OCI-LY1 (cell line): ENCODE measurements around the gene IP6K3.

ENCODE experiments used
- H2AFZ ChIP-seq: fragments of 200-600 bp; sonication (generic), shearing (Covaris generic); 2 replicates; pipeline ENCODE4 v1.6.0; 2014; ENCODE audit warnings: antibody characterized with exemption, mild to moderate bottlenecking, low read length
- H3F3A ChIP-seq: fragments of 200-600 bp; sonication (generic), shearing (Covaris generic); 2 replicates; pipeline ENCODE4 v1.6.0; 2014; ENCODE audit warnings: mild to moderate bottlenecking, antibody characterized with exemption, low read length, moderate library complexity; ENCODE audit not compliant: insufficient read depth
- H3K27ac ChIP-seq: fragments of 200-600 bp; sonication (generic); 2 replicates; pipeline ENCODE4 v1.5.1; 2014; ENCODE audit warnings: low read length, mixed run types, mild to moderate bottlenecking, low read depth; ENCODE audit not compliant: poor library complexity, severe bottlenecking
- H3K27me3 ChIP-seq: fragments of 200-600 bp; sonication (generic); 2 replicates; pipeline ENCODE4 v1.6.0; 2014; ENCODE audit warnings: antibody characterized with exemption, mild to moderate bottlenecking, low read length, moderate library complexity; ENCODE audit not compliant: insufficient read depth
- H3K36me3 ChIP-seq: fragments of 200-600 bp; sonication (generic); 2 replicates; pipeline ENCODE4 v1.6.1; 2014; ENCODE audit warnings: mild to moderate bottlenecking, antibody characterized with exemption, low read length, moderate library complexity, mixed read lengths; ENCODE audit not compliant: insufficient read depth
- H3K4me1 ChIP-seq: fragments of 200-600 bp; sonication (generic); 2 replicates; pipeline ENCODE4 v1.5.1; 2014; ENCODE audit warnings: mild to moderate bottlenecking, low read length, moderate library complexity; ENCODE audit not compliant: insufficient read depth, severe bottlenecking
- H3K4me2 ChIP-seq: fragments of 200-600 bp; sonication (generic), shearing (Covaris generic); 2 replicates; pipeline ENCODE4 v1.6.1; 2014; ENCODE audit warnings: low read length
- H3K4me3 ChIP-seq: fragments of 200-600 bp; sonication (generic); 2 replicates; pipeline ENCODE4 v1.5.1; 2014; ENCODE audit warnings: low read length, low read depth, mild to moderate bottlenecking, mixed read lengths; ENCODE audit not compliant: poor library complexity, severe bottlenecking
- H3K79me2 ChIP-seq: fragments of 200-600 bp; shearing (Covaris generic); 2 replicates; pipeline ENCODE4 v1.6.1; 2016; ENCODE audit warnings: mixed run types, low read length, mixed read lengths; ENCODE audit not compliant: insufficient read depth
- H3K9ac ChIP-seq: fragments of 200-600 bp; sonication (generic), shearing (Covaris generic); 2 replicates; pipeline ENCODE4 v1.6.1; 2014; ENCODE audit warnings: mild to moderate bottlenecking, low read length, mixed read lengths
- H3K9me2 ChIP-seq: fragments of 200-600 bp; sonication (generic), shearing (Covaris generic); 2 replicates; pipeline ENCODE4 v1.6.1; 2014; ENCODE audit warnings: low read depth, mild to moderate bottlenecking, low read length, mixed read lengths
- H3K9me3 ChIP-seq: fragments of 200-600 bp; shearing (Covaris generic); 2 replicates; pipeline ENCODE4 v1.6.1; 2014; ENCODE audit warnings: low read length, mixed read lengths
- H4K20me1 ChIP-seq: fragments of 200-600 bp; sonication (generic), shearing (Covaris generic); 2 replicates; pipeline ENCODE4 v1.6.0; 2016; ENCODE audit warnings: mild to moderate bottlenecking, low read length; ENCODE audit not compliant: insufficient read depth
- CTCF ChIP-seq: fragments of 200-600 bp; sonication (generic), shearing (Covaris generic); IDR thresholded peaks from 2 replicates; pipeline ENCODE4 v1.5.1; 2017; ENCODE audit warnings: mild to moderate bottlenecking, antibody characterized with exemption, low read length, moderate library complexity, mixed read lengths
- EZH2 ChIP-seq: fragments of 200-600 bp; sonication (generic), shearing (Covaris generic); IDR thresholded peaks from 2 replicates; pipeline ENCODE4 v1.8.0; 2017; ENCODE audit warnings: borderline replicate concordance, mixed run types, mild to moderate bottlenecking, antibody characterized with exemption, low read length, moderate library complexity, mixed read lengths

IP6K3 gene

GRCh38 chr6:33707771-33708170 is 38.9 kb downstream of the IP6K3 start:
- H3K9me3 ChIP-seq: no peaks in the 10 kb centered on the region
- H3K27me3 ChIP-seq: no peaks in the 10 kb centered on the region
- 0 out of 2 replicates have a peak, but pooled peaks cover 2% of the 10 kb centered on the region for H3K79me2 ChIP-seq
- no peak overlapping the region for H3K9ac ChIP-seq
- H3K27ac ChIP-seq: no peak overlapping the region
- peaks cover 43% of the 10 kb centered on the region for H3K36me3 ChIP-seq
- H3F3A ChIP-seq: no peaks in the 10 kb centered on the region
- no peak overlapping the region for H3K4me2 ChIP-seq
- peaks cover 61% of the 10 kb centered on the region for H3K4me1 ChIP-seq
- no peaks in the 10 kb centered on the region for H3K9me2 ChIP-seq
- no peak overlapping the region for H2AFZ ChIP-seq
- H4K20me1 ChIP-seq: no peaks in the 10 kb centered on the region
- TF ChIP-seq CTCF (no peak), EZH2 (no peak)
- H3K4me3 ChIP-seq: no peak overlapping the region

GRCh38 chr6:33705955-33706725 is 40.6 kb downstream of the IP6K3 start:
- H3K4me2 ChIP-seq: 0 out of 2 replicates have a peak overlapping the region, but pooled peaks have one; percentile 3
- H3K79me2 ChIP-seq: 0 out of 2 replicates have a peak, but pooled peaks cover 2% of the 10 kb centered on the region
- H3K9me2 ChIP-seq: no peaks in the 10 kb centered on the region
- H3K9ac ChIP-seq: no peak overlapping the region
- no peak overlapping the region for H2AFZ ChIP-seq
- H3K27ac ChIP-seq: no peak overlapping the region
- TF ChIP-seq EZH2 (no peak), CTCF (no peak)
- H3K27me3 ChIP-seq: no peaks in the 10 kb centered on the region
- H3F3A ChIP-seq: no peaks in the 10 kb centered on the region
- H3K36me3 ChIP-seq: peaks cover 47% of the 10 kb centered on the region
- H3K4me3 ChIP-seq: no peak overlapping the region
- H3K9me3 ChIP-seq: no peaks in the 10 kb centered on the region
- peaks cover 55% of the 10 kb centered on the region for H3K4me1 ChIP-seq
- no peaks in the 10 kb centered on the region for H4K20me1 ChIP-seq

- no peak overlapping the region for H3K9ac ChIP-seq
- no peak overlapping the region for H3K4me3 ChIP-seq
- H3F3A ChIP-seq: no peaks in the 10 kb centered on the region
- peaks cover 48% of the 10 kb centered on the region for H3K36me3 ChIP-seq
- TF ChIP-seq EZH2 (no peak), CTCF (no peak)
- no peaks in the 10 kb centered on the region for H3K9me2 ChIP-seq
- peaks cover 51% of the 10 kb centered on the region for H3K4me1 ChIP-seq
- H3K79me2 ChIP-seq: no peaks in the 10 kb centered on the region
- no peak overlapping the region for H2AFZ ChIP-seq
- H3K27me3 ChIP-seq: no peaks in the 10 kb centered on the region
- H3K4me2 ChIP-seq: no peak overlapping the region
- H3K9me3 ChIP-seq: no peaks in the 10 kb centered on the region
- no peak overlapping the region for H3K27ac ChIP-seq
- no peaks in the 10 kb centered on the region for H4K20me1 ChIP-seq
These were observed 41.3 kb downstream of the IP6K3 start for GRCh38 chr6:33705268-33705885.
